Suppressor macrophage treated with lipopolysaccharide for 1 hour (primary cell): ENCODE results near the gene NFKB2.

Experiments
- DNase-seq, 3 donors: peaks; one replicate each; pipeline ENCODE4 v3.0.0-alpha.2; 2020 to 2022

Gene NFKB2

GRCh38 chr10:102423372-102423968 lies 28.0 kb downstream of the NFKB2 start:
- no peak for DNase-seq

- DNase-seq = no peak
Observed at GRCh38 chr10:102424145-102424544, 28.6 kb downstream of the NFKB2 start.

- DNase-seq = no peak
Observed at GRCh38 chr10:102424916-102425315, 29.4 kb downstream of the NFKB2 start.

GRCh38 chr10:102425444-102425843 lies 29.9 kb downstream of the NFKB2 start:
- no peak for DNase-seq

- no peak for DNase-seq
Observed at GRCh38 chr10:102426803-102427287, 31.3 kb downstream of the NFKB2 start.

- no peak for DNase-seq
Observed at GRCh38 chr10:102429468-102429867, 34.0 kb downstream of the NFKB2 start.

- DNase-seq = peak in 1 of 3 donors; percentile 30
Observed at GRCh38 chr10:102431452-102432124, 36.1 kb downstream of the NFKB2 start.

GRCh38 chr10:102432162-102432950 lies 36.9 kb downstream of the NFKB2 start, which contains the start of gene CUEDC2:
CUEDC2 (minus strand) TSS chr10:102432574; CDS start chr10:102425188, 7,386 bp downstream.
- DNase-seq = peak; percentile 98 to 99 (median 98)

- DNase-seq = peak; percentile 82 to 94 (median 89)
Observed at GRCh38 chr10:102433619-102434046, 38.1 kb downstream of the NFKB2 start.

- peak; percentile 72 to 83 (median 76) for DNase-seq
Observed at GRCh38 chr10:102434394-102435132, 39.1 kb downstream of the NFKB2 start.

GRCh38 chr10:102435133-102435497 lies 39.6 kb downstream of the NFKB2 start:
- DNase-seq = no peak

- DNase-seq = peak; percentile 65 to 81 (median 70)
Observed at GRCh38 chr10:102435529-102436233, 40.2 kb downstream of the NFKB2 start.

GRCh38 chr10:102436312-102436711 lies 40.8 kb downstream of the NFKB2 start:
- DNase-seq = no peak

- DNase-seq = no peak
Observed at GRCh38 chr10:102437515-102437914, 42.0 kb downstream of the NFKB2 start.

GRCh38 chr10:102438374-102438773 lies 42.9 kb downstream of the NFKB2 start:
- DNase-seq = no peak

- DNase-seq = peak in 2 of 3 donors; percentile 60 to 69
Observed at GRCh38 chr10:102444851-102445250, 49.3 kb downstream of the NFKB2 start.

- DNase-seq = peak; percentile 34 to 63 (median 56)
Observed at GRCh38 chr10:102449321-102450123, 54.0 kb downstream of the NFKB2 start.

GRCh38 chr10:102450124-102450373 lies 54.5 kb downstream of the NFKB2 start:
- no peak for DNase-seq

GRCh38 chr10:102450374-102451104 lies 55.0 kb downstream of the NFKB2 start:
- DNase-seq = peak; percentile 73 to 87 (median 80)

GRCh38 chr10:102451105-102451969 lies 55.8 kb downstream of the NFKB2 start, which contains the start of gene C10orf95:
C10orf95 (minus strand) TSS chr10:102451543; CDS start chr10:102451093, 450 bp downstream.
- peak in 1 of 3 donors; percentile 21 for DNase-seq
